ENCODE results near the gene SUSD5. TPM values are rescaled to one million over a fixed set of nuclear protein-coding genes. Genes with fewer than 3 reads are reported as not detected.

The SUSD5 gene
- polyA plus RNA-seq, 1 of the 3 experiments (the other 2 are of a cell fraction): 1.2 TPM

GRCh38 chr3:33103480-33103879, 115.1 kb downstream of the SUSD5 start (continued):
- TF ChIP-seq GATA2 (CRISPR knock-in tag; IDR thresholded peaks at IDR 0.05) (no peak), NRF1 (IDR thresholded peaks at IDR 0.05; ENCODE audit: low read depth, low read length) (no peak), RCOR1 (IDR thresholded peaks at IDR 0.05; ENCODE audit: low read length) (no peak), MEF2A (IDR thresholded peaks at IDR 0.05; ENCODE audit: borderline replicate concordance, low read depth) (no peak), TCF12 (IDR thresholded peaks at IDR 0.05) (no peak), FOSL2 (IDR thresholded peaks at IDR 0.05; ENCODE audit: borderline replicate concordance, low read depth) (no peak), YY1 (IDR thresholded peaks at IDR 0.05; ENCODE audit: low read depth) (no peak)

GRCh38 chr3:33103034-33103433, 115.6 kb downstream of the SUSD5 start:
- no peak overlapping the region for H3K27ac ChIP-seq (ENCODE audit: low read depth in 2 of 2, low read length in 1 of 2)
- H3K9me3 ChIP-seq: no peaks in the 10 kb centered on the region
- no peaks in the 10 kb centered on the region for H3K79me2 ChIP-seq (ENCODE audit: insufficient read depth)
- CTCF ChIA-PET: no interaction called here
- no peaks in the 10 kb centered on the region for H3K4me1 ChIP-seq (ENCODE audit: control insufficient read depth in 1 of 2, insufficient read depth in 2 of 2, low read depth in 1 of 2, low read length in 1 of 2)
- H3K36me3 ChIP-seq (replicated peaks in 1 of 2; ENCODE audit: control insufficient read depth in 1 of 2, insufficient read depth in 2 of 2, low read length in 1 of 2): no peaks in the 10 kb centered on the region
- H3K9ac ChIP-seq: no peak overlapping the region
- H4K20me1 ChIP-seq (ENCODE audit: insufficient read depth): no peaks in the 10 kb centered on the region
- POLR2A ChIA-PET: no interaction called here
- no peak overlapping the region for H2AFZ ChIP-seq (ENCODE audit: low read depth)
- DNase-seq: no peak
- no peak overlapping the region for H3K4me2 ChIP-seq
- no peak for TF ChIP-seq MEF2A (IDR thresholded peaks at IDR 0.05; ENCODE audit: borderline replicate concordance, low read depth)
- TF ChIP-seq EP300 (IDR thresholded peaks at IDR 0.05; ENCODE audit: borderline replicate concordance in 1 of 2, low read depth in 1 of 2, low read length in 1 of 2): no peak
- TF ChIP-seq YY1 (IDR thresholded peaks at IDR 0.05; ENCODE audit: low read depth): no peak
- TF ChIP-seq CTCF (IDR thresholded peaks at IDR 0.05): no peak
- TF ChIP-seq FOSL2 (IDR thresholded peaks at IDR 0.05; ENCODE audit: borderline replicate concordance, low read depth): no peak
- no peak for TF ChIP-seq ELF1 (IDR thresholded peaks at IDR 0.05)
- TF ChIP-seq PBX3 (IDR thresholded peaks at IDR 0.05): no peak
- TF ChIP-seq REST (IDR thresholded peaks at IDR 0.05; ENCODE audit: low read depth, low read length): no peak
- no peak for TF ChIP-seq CHD2 (IDR thresholded peaks at IDR 0.05; ENCODE audit: low read length, partially characterized antibody)
- TF ChIP-seq RFX5 (IDR thresholded peaks at IDR 0.05; ENCODE audit: low read length): no peak
- no peak for TF ChIP-seq SMC3 (IDR thresholded peaks at IDR 0.05; ENCODE audit: low read depth, low read length)
- TF ChIP-seq NRF1 (IDR thresholded peaks at IDR 0.05; ENCODE audit: low read depth, low read length): no peak
- TF ChIP-seq USF2 (IDR thresholded peaks at IDR 0.05; ENCODE audit: borderline replicate concordance, low read depth, low read length): no peak
- no peak for TF ChIP-seq GABPA (IDR thresholded peaks at IDR 0.05; ENCODE audit: low read depth)
- TF ChIP-seq GATA2 (CRISPR knock-in tag; IDR thresholded peaks at IDR 0.05): no peak
- no peak overlapping the region for H3K4me3 ChIP-seq (ENCODE audit: low read depth in 2 of 2, low read length in 1 of 2)
- no peaks in the 10 kb centered on the region for H3K27me3 ChIP-seq (ENCODE audit: insufficient read depth)
- H3K9me2 ChIP-seq: no peaks in the 10 kb centered on the region
- peaks cover 11% of the 10 kb centered on the region for H3F3A ChIP-seq (replicated peaks; ENCODE audit: insufficient read depth)
- 97% methylated on average over 3 of the region's 3 CpGs for WGBS (ENCODE audit: low lambda C conversion rate)

Data from SK-N-SH (cell line).